Amygdala (tissue), 56 donors: ENCODE data around the gene MAML2.

ENCODE experiments used
- DNase-seq, 56 donors: peaks; one replicate each; lab custom pipeline; 2025; lab: John Stamatoyannopoulos, UW

MAML2 gene

DNA sequence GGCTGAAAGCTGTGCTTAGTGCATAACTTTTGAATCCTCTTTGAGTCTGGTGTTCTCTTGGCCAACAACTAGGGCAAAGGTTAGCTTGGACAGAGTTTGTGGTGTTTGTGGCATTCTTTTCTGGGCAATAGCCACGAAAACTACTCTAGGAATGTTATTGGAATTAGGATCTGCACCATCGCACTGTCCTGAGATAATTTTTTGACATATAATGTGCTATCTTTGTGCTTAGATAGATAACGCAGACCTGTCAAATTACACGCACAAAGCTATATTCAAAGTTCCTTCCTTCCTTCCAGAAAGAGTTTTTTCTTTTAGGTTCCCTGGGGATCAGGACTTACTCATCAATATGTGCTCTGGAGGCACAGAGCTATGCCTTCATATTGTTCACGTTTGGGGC is 252.3 kb downstream of the MAML2 start:
- no peak for DNase-seq

DNA sequence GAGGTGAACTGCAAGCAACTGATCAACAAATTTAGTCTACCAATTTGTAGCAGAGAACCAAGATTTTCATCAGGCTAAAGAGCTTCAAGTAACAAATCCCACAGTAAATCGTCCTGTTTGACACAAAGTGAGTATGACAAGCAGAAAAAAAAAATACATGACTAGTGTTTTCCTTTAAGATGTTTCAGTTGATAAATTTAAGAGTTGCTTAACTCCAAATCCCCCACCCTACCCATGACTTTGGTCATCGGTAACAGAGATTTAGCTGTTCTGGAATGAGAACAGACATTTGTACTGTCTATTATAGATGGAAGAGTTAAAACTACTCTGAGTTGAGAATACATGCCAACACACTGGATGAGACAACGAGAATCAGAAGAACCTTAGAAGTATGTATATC is 254.1 kb downstream of the MAML2 start:
- no peak for DNase-seq

DNA sequence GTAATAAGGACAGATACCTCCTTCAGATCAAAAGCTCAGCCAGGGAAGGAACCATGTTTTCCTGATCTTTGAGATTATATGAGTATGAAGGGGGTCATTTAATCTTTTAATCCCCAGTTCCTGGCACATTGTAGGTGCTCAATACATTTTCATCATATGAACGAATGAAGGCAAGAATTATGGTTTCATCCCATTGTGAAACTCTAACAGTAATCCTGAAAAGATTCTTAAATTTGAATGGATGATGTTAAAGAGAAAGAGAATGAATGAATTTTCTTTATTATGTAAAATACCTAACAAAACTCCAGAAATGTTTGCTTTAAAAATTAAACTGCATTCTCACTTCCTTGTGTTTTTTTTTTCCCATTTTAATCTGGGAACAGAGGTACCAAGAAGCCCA is 256.9 kb downstream of the MAML2 start:
- DNase-seq: no peak

DNA sequence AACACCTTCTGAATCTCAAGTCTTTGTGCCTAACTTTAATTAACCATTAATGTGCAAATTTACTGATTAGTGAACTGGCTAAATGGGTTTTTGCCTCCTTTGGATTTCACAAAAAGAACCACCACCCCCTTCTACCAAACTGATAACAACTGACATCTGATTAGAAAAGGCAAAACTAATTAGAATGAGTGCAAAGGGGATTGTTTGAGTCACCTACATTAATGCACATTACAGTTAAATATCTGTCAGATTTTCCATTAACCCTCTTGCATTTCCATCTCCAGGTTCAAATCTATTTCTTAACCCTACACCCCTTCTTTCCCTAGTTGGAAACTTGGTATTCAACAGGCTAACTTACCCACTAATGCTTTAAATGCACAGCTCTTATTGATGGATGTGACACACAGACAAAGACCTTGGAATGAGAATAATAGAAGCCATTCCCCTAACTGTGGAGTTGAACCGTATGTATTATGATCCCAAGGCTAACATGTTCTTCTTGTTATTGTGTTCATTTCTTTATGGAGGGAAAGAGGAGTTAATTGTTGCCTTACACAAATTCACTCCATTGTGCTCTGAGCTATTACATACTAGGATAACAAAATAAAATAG is 257.6 kb downstream of the MAML2 start:
- DNase-seq: no peak

DNA sequence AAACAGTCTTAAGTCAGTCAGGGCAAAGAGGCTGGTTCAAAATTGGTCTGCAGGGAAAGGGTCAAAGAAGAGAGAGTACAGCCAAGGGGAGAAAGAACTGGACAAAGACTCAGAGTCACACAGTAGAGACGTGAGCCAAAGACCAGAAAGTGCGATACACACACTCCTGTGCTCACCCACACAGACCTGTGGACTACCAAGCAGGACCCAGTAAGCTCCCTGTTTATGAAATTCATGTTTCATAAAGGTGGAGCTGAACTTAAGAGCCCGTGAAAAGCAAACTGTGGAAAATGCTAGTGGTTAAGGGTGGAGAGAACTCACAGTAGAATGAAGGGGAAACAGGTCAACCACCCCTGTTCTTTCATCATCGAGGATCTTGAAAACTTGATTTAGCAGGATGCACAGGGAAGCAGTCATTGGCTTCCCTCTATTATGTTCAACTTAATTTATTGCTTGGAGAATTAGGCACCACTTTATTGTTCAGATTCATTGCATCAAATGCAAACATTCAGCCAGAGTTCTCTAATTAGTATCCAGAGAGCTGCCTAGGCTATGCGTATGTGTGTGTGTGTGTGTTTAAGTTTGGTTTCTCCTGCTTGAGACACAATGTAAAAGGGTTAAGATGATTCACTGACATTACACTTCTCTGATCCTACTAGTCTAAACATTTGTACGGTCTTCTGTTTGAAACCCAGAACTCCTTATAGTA is 258.2 kb downstream of the MAML2 start:
- no peak for DNase-seq

DNA sequence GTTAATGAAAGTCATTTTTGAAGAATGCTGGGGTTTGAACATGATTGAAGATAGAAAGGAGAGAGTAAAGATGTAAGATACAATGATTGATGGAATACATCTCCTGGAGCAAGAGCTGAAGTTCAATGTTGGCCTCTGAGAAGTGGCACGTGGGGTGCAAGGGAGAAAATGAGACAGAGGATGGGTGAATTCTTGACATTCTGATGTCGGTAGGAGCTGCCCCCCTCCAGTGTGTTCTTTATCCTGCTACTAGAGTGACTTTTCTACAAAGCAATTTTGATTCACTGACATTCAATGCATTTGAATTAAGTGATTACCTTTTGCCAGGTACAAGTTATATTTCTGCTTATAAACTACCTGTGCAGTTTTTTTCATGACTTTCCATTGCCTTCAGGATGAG is 260.1 kb downstream of the MAML2 start:
- no peak for DNase-seq

DNA sequence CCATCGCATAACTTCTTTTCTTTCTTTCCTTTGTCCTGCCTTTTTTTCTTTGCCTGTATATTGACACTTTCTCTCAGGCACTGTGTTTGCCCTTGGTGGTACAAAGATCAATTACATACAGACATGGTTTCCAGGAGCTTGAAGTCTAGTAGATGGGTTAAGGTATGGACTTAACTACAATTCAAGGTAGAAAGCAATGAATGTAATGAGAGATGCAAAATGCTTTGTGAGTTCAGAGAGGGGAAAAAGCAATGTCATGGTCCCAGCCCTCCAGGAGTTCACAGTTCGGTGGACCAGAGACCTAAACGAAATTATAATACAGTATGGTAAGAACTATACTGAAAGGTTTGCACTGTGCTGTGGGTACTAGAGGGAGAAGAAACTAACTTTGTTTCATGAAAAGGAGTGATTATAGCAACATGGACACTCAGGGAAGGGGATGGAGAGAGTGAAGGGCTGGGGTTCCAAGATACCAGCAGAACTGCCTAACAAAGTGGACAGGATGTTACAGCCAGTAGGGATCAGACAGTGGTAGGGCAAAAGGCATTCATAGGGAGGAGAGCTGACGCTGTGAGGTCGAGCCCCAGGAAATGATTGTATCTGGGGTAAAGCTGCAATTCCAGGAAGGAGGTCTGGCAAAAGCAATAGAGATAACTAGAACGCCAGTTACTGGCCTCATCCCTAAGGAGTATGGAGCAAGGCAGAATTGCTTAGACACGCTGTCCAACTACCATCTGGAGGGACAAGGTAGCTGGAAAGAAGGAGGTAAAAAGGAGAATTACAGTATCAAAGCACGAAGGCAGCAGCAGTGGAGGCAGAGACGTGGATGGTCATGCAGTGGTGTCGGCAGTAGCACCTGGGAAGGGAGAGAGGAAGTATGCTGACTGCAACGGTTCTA is 260.7 kb downstream of the MAML2 start:
- DNase-seq: no peak

DNA sequence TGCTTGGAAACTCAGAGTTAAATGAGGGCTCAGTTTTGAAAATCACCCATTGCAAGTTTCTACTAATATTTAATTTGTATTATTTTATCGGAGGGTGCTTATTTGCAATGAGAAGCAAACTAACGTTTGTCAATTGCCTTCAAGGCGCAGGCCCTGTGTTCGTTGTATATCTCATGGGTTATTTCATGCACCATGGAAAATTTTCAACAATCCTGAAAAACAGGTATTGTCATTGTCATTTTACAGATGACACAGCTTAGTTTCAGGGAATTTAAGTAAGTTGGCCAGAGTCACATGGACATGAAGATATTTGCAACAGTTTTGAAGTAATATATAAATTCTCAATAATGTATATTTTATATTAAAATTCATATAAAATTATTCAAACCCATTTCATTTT is 261.4 kb downstream of the MAML2 start:
- no peak for DNase-seq

DNA sequence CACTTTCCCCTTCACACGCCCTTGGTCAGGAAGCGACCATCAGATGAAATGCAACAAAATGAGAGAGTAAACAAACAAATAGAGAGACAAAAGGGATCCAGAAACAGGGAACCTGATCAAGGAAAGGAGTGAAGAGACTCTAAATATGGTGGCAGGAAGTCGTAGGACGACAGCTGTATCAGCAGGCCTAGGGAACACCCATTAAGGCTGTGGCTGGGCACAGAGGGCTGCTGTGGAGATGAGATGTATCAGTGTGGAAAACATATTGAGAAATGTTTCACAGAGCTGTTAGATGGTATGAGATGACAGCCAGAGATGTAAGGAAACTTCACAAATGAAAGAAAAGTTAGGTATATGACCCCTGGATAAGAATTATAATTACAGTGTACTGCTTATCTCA is 263.3 kb downstream of the MAML2 start:
- DNase-seq: no peak

DNA sequence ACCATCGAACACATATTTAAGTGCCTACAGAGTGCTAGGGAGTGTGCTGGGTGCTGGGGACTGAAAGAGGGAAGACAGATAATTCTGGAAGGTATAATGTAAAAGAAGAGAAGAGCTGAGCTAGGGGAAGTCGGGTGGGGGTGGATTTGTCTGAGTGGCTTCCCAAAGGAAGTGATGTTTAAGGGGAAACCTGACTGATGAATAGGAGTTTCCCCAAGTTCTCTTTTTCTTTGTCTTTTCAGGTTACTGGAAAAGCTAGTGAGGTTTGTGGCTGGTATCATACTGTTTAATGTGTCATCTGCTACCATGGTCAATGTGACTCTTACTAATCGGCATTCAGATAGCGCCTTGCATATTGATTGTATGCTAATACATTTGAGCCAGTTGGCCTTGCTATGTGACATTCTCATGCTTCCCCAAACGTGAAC is 267.4 kb downstream of the MAML2 start:
- no peak for DNase-seq

DNA sequence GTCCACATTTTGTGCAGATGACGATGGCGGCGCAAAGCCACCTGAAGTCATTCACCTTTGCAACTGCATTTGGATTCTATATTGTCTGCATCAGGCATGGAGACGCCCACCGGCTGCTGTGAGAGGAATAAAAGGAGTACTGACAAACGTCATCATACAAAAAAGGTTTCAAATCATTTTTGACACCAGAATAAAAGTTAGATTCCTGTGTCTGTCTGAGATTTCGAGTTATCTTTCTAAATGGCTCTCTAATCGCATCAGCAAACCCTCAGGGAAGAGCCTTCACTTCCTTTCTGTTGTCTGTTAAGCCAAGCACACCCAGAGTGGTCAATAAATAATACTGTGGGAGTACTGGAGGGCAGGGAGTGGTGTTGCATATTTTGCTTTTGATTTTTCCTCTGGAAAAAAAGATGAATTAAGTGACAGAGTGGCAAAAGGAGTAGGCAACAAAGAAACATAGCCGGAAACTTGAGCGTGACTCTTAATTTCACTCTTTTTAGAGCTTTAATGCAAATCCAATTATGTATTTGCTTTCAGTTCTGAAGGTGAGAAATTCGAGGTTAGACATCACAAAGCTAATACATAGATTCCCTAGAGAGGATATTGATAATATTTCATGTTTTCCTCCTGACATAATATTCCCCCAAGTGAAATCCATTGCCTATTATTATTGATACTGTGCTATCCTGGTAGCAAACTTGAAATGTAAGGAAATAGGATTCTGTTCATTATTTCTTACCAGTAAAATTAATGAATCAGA is 268.3 kb downstream of the MAML2 start:
- no peak for DNase-seq

DNA sequence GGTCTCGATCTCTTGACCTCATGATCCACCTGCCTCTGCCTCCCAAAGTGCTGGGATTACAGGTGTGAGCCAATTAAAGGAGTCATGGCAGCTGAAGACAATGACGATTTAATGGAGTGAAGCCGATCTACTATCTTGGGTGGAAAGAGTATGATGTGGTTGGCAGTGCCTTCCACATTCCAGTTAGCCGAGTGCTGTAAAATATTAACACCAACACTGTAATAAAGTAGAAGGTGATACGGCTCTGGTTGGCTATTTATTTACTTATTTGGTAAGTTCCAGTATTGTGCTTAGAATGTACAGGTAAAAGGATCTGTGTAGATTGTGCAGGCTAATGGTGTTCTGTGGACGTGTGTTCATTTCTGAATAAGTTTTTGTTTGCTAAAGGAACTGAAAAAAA is 269.5 kb downstream of the MAML2 start:
- no peak for DNase-seq

DNA sequence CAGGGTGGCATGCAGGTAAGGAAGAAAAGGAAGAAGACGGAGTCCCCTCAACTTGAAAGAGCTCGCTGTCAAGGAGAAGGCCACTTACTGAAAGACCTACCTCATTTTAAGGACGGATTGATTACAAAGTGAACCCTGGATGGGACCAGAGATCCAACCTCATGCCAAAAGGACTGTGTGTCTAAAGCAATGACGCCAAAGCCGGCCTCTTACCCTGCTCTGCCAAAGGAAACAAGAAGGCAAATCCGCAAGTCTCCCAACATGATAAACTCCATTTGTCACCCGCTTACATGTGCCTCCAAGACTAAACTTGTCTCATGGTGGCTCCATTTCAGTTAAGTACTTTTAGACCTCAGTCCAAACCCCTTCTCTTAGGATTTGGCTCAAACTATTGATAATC is 270.4 kb downstream of the MAML2 start:
- DNase-seq: no peak

DNA sequence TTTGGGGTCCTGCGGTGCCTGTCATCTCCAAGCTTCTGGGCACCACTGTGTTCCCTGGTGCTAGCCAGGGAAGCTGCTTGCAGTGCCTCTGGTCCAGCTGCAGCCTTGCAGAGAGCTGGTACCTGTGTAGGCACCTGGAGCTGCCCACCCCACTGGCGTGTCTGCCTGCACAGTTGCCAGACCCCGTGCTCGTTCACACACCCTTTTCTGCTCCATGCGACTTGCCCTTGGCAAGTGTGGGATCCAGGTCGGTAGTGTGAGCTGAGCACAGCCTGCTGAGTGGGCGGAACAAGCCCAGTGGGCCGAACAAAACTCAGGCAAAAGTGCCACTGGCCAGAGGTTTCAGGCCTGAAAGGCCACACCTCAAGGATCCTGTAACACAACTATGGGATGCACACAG is 272.5 kb downstream of the MAML2 start:
- DNase-seq: no peak

DNA sequence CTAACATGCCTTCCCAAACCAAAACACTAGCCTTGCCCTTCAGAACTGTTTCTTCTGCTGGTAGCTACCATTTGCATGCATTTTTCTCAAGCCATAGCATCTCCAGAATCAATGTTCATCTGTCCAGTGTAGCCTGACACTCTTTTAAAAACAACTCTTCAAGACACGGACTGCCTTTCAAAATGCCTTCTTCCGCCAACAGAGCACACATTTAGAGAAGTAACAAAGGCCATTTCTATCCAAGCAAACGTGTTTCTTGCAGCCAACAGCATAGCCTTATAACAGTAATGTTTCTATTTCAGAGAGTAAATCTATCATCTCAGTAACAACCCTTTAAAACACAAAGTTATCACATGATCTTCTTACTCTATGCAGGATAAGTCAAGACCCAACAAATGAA is 275.8 kb downstream of the MAML2 start:
- no peak for DNase-seq

DNA sequence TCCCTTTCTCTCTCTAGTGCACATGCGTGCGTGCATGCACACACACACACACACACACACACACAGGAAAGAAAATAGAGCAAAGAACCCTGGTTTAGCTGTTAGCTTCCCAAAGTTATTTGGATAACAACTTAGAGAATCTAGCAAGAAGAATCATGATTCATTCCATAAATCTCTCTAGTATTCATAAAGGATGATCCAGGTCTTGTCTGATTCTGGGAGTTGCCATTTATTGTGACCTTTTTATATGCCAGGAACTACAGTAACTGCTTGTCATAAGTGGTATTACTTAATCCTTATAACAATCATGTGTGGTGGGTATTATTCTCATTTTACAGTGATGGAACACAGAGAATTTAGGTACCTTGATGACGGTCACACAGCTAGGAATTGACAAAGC is 277.6 kb downstream of the MAML2 start:
- no peak for DNase-seq

DNA sequence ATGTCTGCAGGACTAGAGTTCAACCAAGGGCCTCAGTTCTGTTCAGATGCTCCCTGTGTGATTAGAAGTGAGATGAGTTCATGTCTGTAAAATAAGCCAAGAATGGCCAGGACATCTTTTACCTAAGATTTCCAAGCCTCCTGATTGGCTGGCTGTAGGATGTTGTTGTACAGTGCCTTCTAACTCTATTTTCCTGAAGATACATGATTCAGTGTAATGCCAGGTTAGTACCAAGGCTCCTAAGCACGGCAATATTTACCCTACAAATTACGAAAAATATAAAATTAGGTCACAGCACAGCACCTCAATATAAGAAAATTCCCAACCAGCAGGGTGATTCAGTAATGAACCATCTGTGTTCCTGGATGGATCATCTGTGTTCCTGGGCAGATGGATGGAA is 279.1 kb downstream of the MAML2 start:
- DNase-seq: no peak

DNA sequence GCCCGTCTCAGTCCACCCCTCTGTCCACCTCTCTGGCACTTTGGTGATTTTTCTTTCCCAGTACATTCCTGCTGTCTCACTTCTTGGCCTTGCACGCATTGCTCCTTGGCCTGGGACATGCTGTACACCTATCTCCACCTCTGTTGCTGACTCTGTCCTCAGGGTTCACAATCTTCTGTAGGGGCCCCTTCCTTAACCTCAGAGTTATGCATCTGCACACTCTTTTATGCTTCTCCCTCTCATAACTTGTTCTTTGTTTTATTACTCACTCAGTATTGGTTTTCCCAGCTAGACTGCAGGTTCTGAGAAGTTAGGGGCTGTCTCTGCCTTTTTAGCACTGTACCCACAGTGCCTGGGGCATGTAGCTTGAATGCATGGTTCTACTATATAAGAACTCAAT is 279.9 kb downstream of the MAML2 start:
- no peak for DNase-seq

DNA sequence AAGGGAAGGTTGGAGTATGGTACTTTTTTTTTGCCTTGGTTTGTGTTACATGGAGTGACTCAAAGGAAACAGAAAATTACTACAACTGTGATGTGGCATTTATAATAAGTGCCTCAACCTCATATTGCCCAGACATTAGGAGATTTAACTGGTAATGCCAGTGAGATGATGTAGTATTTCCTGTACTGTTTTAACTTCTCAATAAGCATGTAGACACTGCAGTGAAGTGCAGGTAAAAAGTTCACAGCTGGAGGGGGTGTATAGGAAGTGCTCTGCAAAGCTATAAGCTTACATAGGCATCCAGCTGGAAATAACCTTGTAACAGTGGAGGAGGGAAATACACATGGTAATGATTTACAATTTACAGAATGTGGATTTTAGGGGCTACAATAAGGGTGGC is 280.9 kb downstream of the MAML2 start:
- DNase-seq: no peak

DNA sequence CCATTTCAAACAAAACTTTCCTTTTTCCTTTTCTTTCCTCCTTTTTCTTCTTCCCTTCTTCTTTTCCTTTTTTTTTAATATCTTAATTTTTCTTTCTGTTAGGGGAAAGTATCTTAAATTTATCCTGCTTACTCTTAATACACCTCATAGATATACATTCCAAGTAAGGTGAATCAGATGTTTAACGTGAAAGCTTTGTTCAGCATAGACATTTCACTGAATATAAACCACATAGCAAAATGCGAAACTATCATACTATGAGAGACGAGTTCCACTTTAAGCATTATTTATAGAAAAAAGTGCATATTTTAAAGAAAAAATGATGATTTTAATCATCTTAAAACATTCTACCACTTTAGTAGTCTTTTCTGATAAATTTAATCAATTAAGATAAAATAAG is 281.3 kb downstream of the MAML2 start:
- no peak for DNase-seq

DNA sequence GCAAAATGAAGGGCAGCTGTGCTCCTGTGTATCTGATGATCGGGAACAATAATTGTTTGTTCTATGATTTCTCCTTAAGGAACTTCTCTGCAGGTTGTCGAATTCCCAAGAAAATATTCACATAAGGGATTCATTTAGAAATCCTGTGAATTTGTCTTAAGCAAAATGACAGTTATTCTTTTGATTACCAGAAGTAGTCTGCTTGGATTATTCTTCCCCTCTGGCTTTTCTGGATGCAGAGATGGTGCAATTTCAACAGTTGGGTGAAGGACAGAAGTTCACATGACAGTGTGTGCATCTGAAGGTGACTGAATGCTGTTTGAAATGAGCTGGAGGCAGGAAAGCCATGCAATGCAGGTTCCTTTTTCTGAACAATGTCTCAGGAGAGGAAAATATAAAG is 281.9 kb downstream of the MAML2 start:
- DNase-seq: no peak
